Activated effector memory CD4-positive, alpha-beta T cell treated with anti-CD3 and anti-CD28 coated beads, Interleukin-2, amount 50 U/mL, for 16 hours (primary cell): ENCODE results near the gene CCDC40.

Experiments used
- DNase-seq: peaks from one replicate; pipeline ENCODE4 v3.0.0-alpha.2; 2020

The CCDC40 gene

DNA sequence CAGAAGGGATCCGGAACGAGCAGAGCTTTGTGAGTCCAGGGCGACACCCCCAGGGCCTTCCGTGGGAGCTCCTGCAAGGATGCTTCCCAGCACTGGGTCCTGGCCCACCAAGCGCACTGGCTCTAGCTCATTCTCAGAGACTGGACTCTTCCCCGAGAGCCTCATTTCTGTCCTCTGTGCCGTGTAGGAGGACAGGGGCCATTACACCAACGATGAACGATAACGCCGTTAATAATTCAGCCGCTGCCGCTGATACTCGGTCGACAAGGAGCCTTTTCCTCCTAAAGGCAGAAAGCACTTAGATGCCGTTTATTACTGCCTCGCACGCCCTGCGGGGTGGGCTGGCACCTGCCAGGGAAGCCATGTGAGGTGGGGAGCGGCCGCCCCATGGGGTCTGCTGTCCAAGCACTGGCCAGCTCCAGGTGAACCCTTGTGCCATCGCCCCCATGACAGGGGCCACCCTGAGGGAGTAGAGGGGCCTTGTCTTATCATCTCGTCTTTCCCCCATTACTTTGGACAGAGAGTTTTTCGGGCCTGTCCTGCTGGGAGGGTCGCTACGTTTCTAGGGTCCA is 34.3 kb upstream of the CCDC40 start:
- DNase-seq = no peak

DNA sequence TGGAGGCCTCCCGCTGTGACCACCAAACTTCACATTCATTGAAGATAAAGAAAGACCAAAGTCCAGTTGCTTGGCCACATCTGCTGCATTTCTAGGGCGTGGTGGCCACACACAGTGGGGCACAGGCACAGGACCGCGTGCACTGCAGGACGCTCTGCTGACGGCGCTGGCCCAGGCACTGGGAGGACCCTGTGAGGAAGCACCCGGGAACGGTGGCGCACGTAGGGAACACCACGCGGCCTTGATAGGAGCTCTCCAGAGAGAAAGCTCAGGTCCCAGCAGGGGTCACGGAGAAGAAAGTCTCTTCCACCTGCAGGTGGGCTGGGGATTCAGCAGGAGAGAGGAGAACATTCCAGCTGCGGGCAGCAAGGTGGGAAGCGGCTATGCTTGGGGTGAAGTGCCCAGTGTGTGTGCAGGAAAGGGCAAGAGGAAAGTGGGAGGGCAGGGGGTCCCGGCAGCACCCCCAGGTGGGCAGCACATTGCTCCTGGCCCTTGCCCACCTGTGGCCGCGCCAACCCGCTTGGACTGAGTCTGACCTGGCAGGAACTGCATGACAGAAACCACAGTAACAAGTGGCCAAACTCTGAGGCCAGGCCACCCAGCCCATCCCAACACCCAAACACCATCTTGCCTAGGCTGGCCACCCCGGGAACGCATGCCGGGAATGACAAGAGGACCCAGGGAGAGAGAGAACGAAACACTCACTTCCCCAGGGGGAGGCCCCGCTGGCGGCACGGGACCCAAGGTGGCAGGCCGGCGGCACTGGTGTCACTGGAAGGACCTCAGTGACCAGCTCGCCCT is 33.6 kb upstream of the CCDC40 start:
- DNase-seq = no peak

DNA sequence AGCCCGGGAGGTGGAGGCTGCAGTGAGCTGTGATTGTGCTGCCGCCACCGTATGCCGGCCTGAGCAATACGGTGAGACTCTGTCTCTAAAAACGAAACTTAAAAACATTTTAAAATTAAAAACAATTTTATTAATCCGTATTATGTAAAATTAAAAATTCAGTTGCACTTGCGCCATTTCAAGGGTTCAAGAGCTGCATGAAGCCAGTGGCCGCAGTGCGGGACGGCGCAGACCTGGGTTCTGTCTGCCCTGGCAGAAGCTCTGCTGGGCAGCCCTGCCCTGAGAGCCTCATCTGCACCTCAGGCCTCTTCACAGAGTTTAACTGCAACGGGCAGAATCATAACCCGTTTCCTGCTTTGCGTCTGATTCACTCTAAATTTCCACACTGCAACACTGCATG is 32.5 kb upstream of the CCDC40 start:
- no peak for DNase-seq

DNA sequence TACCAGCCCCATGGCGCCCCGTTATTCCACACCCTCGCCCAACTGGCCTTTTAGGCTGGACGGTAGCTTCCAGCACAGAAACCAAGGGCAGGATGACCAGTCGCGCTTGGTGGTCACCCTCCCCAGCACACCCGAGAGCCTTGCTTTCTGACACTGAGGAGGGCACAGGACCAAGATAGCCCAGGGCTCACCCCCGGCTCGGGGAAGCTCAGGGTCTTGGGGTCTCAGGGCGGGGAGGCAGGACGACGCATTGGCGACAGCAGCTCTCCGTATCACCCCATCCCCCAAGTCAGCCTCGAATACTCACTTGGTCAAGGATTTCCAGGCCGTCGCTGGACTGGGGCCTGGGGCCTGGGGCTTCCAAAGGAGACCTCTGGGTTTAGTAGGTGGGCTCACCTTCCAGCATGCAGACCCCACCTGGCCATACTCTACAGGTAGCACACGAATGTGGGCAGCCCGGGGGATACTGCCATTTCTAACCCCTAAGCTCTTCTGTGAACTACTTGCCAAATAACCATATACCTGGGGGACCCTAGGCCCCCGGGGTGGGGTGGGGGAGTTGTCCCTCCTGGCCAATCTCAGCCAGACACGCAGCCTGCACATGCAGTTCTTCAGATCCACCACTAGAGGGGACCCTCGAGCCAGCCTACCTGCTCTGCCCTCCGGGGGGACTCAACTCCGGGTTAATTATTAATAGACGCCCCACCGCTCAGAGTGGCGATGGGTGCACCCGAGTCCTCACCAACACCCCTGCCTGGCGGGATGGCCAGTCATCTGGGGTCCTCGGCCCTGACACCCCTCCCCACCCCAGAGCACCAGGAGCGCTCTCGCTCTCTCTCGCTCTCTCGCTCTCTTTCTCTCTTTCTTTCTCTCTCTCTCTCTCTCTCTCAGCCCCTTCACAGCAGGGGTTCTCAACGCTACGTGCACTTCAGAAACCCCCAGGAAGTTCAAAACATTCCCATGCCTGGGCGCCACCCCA is 30.8 kb upstream of the CCDC40 start:
- peak; percentile 81 for DNase-seq

DNA sequence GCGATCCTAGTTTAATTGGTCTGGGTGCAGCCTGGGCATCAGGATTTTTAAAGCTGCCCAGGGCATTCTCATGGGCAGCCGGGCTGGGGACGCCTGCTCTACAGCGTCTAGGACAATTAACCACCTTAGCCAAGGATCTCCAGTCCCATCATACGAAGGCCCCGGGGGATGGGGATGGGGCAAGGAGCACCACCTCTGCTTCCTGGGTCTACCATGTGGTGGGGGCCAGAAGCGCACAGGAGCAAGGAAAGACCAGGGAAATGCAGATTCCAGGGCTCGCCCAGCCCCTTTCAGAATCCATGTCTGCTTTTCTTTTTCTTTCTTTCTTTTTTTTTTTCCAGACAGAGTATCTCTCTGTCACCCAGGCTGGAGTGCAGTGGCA is 30.1 kb upstream of the CCDC40 start:
- no peak for DNase-seq

DNA sequence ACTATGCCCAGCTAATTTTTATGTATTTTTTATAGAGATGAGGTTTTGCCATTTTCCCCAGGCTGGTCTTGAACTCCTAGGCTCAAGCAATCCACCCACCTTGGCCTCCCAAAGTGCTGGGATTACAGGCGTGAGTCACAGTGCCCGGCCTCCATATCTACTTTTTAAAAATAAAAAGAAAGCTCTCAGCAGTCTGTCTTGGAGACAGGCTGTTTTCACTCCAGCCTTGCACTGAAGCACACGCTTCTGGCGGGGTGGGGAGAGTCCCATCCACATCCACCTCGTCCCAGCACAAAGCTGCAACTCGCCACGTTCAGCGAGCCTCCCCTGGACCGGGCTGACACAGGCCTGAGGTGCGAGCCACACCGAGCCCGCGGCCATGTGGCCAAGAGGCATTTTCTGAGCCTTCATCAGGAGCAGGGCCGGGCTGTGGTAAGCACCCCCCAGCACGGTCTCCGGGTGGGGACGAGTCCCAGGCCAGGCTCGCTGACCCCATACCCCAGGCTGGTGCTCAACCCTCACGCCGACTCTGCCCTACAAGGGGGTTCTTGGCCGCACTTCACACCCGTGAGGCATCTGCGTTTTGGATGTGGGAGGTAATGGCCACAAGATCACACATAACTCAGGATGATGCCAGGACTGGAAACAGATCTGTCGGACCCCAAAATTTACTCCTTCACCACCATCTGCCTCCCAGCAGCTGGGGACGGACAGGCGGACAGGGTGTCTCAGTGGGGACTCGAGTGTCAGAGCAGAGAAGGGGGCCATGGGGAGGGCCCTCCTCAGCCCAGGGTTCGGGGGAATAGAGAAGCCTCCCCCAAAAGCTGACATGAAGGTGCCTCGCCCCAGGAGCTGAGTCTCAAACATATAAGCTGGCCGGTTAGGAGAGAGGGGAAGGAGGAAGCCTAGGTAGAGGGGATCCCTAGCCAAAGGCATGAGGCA is 29.4 kb upstream of the CCDC40 start:
- peak; percentile 59 for DNase-seq

DNA sequence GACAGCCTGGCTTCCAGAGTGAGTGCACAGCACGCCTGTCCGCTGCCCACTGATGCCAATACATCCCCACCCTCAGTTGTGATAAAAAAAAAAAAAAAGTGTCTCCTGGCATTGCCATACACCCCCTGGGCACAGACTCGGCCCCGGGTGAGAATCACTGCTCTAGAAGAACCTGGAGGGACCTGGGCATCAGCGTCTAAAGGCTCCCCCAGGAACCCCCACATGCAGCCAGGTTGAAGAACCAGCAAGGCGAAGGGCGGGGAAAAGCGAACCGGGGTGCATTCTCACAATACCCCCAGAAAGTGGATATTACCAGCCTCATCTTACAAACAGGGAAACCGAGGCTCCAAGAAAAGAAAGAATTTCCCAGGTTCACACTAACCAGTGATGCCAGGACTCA is 28.5 kb upstream of the CCDC40 start:
- no peak for DNase-seq

DNA sequence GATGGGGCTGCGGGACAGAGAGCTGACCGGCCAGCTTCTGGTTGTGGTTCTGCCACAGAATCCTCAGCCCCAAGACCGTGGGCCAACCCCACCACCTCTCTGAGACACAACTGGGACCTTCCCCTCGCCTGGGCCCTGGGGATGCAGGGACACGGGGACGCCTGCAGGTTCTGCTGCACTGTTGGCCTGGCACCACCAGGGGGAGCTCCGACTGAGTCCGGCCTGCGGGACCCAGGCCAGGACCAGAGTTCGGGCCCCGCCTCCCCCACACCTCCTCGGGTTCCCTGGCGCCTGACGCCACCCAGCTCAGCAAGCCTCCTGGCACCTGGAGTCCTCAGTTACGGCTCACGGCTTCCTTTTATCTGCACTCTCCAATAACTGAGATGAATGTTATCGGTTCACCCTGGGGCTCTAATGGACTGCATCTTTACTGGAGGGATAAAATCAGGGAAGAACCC is 28.0 kb upstream of the CCDC40 start:
- peak; percentile 92 for DNase-seq

DNA sequence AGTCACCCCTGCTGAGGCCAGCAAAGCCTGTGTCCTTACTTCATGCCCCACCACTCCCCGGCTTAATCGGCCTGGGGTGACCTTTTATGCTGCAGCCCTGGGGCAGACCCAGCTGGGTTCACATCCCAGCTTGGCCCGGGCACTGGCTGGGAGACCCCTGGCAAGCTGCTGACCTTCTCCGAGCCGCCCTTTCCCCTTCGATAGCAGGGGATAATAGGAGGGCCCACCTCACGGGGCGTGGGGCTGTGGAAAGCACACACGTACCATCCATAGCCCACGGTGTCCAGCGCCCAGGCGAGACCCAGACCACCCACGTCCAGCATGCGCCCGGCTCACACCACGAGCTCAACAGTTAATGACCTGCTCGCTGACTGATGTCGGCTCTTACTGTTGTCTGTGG is 27.6 kb upstream of the CCDC40 start:
- peak; percentile 59 for DNase-seq

DNA sequence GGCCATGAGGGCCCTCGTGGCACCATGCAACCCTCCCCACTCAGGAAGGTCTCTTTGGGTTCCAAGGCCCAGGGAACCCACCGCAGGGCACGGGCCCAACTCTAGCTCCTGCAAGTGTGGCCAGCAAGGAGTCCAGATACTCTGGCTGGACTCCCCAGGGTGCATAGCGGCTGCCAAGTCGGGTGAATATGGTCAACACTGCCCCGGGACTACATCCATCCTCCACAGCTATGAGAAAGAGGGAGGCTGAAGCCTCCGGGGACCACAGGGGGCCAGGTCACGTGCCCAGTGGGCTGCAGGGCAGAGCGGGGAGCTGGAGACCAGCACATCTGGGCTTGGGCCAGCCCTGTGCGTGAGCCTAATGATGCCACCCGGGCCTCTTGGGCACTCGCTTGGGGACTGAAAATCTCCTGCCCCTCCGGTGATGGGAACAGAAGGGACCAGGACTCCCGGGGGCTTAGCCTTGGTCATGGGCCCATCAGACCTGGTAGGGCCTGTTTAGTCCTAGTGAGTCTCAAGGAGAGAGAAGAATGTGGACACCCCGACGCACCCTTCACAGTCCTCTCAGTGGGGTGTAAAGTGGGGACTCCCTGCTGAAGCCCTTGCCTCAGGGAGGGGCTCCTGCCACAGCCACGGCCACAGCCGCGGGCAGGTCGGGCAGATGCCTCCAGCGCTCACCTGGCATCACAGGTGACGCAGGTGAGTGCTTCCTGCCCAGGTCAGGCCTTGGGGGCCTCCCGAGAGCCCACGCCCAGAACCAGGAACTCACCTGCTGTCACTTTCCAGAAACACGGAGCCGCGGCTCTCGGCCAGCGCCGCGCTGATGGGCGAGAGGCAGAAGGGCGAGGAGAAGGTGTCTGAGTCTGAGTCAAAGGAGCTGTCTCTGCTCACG is 26.8 kb upstream of the CCDC40 start:
- peak; percentile 55 for DNase-seq

DNA sequence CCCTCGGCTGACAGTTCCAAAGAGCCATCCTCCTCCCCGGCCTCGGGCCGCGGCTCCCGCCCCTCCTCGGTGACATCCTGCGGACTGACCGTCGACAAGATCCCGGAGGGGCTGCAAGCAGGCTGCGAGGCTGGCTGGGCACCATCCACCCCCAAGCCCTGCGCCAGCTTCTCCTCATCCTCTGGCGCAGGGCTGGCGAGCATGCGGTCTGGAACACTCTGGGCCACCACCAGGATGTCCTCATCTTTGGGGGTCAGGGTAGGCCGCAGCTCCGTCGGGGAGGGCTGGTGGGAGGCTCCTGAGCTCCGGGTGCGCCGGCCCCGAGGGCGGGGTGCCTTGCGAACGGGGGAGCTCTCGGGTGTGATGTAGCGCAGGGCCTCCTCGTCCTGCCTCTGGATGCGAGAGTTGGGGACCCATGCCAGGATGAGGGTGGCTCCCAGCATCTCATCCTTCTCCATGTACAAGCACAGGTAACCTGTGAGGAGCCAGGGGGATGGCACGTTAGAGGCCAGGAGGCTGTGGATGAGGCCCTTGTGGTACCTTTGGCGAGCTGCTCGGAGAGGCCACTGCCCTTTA is 26.1 kb upstream of the CCDC40 start:
- DNase-seq = peak; percentile 60

DNA sequence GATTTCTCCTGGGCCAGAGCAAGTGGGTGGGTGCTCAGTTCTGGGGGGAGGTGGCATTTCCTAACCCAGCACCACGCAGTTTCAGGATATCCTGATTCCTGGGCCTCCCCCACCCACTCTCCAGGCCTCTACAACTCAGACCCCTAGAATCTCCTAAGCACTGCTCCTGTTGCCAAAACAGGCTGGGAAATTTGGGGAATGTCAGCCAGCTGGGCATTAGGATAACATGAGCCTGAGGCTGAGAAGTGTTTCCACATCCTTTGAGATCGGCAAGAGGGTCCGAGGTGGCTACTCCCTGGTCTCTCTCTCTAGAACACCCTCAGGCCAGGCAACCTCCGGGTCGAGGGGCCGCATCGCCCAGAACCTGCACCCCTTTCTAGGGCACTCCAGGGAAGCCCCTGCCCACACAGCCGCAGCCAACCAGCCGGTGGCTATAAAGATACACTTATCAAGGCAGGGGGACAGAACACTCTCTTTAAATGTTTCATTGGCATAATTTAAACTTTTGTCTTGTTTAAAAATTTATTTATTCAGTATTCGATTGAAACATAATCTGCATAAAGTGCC is 24.4 kb upstream of the CCDC40 start:
- no peak for DNase-seq

DNA sequence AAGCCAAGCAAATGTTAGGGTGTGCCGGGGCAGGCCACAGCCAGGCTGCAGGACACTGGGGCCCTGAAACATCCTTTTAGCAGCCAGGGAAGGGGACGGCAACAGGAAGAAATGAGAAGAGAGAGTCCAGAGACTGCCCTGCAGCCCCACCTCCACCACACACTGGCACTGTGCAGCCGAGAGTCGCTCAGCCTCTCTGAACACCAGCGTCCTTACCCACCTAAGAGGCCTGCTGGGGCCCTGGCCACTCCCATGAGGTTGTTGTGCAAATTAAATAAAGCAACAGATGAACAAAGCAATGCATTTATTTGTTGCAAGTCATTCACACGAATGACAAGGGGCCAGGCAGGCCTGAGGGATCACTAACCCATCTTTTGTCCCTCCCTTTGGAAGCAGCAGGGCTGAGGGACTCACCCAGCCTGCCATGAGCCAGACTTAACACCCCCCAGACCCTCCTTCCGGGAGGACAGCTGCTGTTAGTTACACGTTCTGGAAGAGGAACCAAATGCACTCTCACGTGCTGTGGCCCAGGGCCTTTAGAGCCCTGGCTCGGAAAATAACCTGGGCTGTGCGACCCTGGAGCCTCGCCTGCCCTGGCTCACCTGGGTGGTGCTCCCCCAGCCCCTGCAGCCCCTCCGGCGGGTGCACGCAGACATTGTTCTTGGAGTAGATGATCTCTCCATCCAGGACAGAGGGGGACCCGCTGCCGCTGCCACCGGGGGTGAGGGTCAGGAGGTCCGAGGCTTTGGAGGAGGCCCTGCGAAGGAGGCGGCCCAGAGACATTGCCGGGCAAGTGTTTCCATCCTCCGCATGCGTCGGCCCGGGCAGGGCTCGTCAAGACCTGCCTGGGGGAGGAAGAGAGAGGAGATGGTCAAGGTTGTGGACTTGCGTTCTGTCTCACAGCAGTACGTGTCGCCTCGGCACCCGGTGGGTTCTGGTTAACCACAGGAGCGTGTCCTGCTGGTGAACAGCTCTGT is 23.4 kb upstream of the CCDC40 start:
- peak; percentile 60 for DNase-seq

DNA sequence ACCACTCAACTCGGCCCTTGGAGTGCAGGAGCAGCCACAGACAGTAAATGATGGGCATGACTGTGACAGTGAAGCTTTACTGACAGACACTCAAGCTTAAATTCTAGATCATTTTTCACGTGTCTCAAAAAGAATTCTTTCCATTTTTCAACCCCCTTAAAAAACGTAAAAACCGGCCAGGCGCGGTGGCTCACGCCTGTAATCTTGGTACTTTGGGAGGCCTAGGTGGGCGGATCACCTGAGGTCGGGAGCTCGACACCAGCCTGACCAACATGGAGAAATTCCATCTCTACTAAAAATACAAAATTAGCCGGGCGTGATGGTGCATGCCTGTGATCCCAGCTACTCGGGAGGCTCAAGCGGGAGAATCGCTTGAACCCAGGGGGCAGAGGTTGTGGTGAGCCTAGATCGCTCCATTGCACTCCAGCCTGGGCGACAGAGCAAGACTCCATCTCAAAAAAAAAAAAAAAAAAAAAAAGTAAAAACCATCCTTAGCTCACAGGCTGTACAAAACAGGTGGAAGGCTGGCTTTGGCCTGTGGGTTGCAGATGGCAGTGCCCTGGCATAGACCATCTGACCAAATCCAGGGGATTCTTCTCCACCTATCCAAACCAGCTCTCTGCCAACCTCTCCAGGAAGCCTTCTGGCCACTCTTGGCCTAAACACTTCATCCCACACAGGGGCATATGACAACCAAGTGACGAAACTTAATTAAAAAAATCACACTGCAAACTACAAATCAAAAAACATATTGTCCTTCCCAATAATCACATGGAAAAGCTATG is 19.0 kb upstream of the CCDC40 start:
- no peak for DNase-seq

DNA sequence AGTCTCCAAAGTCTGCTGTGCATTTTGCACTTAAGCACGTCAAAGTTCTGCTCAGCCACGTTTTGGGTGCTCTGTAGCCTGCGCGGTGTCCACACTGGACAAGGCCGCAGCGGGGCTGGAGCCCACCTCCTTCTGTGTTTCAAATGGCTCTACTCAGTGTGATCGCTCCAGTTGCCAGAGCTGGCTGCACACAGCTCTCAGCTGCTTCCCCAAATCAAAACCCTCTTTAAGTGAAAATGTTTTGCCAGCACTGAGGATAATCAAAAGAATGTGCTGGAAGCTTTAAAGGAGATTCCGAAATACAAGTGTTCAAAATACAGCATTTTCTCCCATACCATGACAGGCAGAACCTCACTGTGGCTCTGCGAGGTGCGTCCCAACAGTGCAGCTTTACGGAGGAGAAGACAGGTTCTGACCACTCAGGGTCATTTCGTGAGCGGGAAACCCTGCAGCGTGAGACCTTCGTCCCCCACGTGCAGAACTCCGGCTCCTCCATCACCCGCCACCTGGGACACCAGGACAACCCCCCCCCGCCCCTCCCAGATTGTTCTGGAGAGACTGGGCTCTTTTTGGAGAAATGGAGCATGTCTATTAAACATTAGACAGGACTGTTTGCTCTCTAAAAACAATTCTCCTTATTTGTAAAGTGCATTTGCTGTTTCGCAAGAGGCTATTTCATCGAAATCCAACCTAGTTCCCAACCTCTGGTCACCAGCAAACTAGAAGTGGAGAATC is 17.4 kb upstream of the CCDC40 start:
- DNase-seq = no peak

DNA sequence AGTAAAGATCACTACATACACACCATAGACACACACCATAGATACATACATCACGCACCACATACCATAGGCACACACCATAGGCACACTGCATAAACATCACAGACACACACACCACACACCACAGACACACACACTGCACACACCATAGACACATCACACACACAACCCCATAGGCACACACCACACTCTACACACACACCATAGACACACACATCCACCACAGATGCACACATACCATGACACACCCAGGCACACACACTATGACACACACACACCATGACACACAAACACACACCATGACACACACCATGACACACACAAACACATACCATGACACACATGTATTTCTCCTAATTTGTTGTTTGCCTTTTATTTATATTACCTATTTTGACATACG is 14.8 kb upstream of the CCDC40 start:
- no peak for DNase-seq

DNA sequence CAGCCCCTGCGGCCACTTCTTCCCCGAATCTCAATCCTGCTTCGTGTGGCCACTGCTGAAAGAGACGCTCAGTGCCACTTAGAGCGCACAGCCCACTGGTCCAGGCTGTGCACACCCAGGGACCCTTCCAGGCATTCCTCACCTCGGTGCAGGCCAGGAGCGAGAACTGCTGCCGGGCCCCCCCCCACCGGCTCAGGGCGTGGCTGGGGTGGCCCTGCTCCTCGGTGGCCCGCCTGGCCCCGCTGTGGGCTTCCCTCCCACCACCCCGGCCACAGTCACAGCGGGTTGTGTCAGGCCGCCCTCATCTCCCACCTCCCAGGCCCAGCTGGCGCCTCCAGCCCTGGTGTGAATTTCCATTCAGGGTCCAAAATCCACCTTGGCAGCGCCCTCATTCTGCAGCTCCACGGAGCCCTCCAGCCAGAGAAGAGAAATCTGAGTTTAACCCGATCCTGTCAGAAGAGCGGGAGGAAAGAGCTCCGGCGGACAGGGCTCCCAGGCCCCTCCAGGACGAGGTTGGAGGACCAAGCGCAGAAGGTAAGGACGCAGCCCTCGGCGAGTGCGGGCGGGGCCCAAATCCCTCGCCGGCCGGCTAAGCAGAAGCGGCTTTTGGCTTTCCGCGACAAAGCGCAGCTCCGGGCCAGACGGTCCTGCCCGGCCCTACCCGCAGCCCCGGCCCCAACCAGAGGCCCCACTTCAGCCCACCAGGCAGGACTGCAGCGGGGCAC is 12.8 kb upstream of the CCDC40 start:
- DNase-seq = no peak
